Right lobe of liver (tissue), 4 donors: Measurements from ENCODE around the gene TMEM123.

Source experiments
- POLR2A ChIP-seq: fragments of 450-650 bp; IDR thresholded peaks from one replicate; pipeline ENCODE4 v1.6.1; 2017; ENCODE audit warnings: antibody characterized with exemption, mild to moderate bottlenecking
- TF ChIP-seq, protein P1 (sequence below), 4 donors: fragments of 200-600 bp in 3 of 4; fragments of 450-650 bp in 1 of 4; IDR thresholded peaks; one replicate each; pipeline versions ENCODE4 v1.5.1 to v1.8.0; 2016 to 2022; ENCODE audit warnings: antibody characterized with exemption in 4 of 4, mild to moderate bottlenecking in 2 of 4
- donor health status: DM: no; HTN: no; CAD: no.
- donor health status: DM: no; HTN: no; CAD: no.
- donor health status: DM: no; HTN: yes; CAD: no.

DNA sequence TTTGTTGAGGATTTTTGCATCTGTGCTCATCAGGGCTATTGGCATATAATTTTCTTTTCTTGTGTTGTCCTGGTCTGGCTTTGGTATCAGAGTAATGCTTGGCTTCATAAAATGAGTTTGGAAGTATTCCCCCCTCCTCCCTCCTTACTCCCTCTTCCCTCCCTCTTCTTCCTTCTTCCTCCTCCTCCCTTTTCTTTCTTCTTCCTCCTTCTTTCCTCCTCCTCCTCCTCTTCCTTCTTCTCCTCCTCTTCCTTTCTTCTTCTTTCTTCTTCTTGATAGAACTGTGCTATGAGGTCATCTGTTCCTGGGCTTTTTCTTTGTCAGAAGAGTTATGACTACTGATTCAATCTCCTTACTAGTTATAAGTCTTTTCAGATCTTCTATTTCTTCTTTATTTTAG lies 95.4 kb downstream of the TMEM123 start:
- TF ChIP-seq POLR2A, result no peak
- TF ChIP-seq, protein P1, sequence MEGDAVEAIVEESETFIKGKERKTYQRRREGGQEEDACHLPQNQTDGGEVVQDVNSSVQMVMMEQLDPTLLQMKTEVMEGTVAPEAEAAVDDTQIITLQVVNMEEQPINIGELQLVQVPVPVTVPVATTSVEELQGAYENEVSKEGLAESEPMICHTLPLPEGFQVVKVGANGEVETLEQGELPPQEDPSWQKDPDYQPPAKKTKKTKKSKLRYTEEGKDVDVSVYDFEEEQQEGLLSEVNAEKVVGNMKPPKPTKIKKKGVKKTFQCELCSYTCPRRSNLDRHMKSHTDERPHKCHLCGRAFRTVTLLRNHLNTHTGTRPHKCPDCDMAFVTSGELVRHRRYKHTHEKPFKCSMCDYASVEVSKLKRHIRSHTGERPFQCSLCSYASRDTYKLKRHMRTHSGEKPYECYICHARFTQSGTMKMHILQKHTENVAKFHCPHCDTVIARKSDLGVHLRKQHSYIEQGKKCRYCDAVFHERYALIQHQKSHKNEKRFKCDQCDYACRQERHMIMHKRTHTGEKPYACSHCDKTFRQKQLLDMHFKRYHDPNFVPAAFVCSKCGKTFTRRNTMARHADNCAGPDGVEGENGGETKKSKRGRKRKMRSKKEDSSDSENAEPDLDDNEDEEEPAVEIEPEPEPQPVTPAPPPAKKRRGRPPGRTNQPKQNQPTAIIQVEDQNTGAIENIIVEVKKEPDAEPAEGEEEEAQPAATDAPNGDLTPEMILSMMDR (IDR thresholded peaks at IDR 0.05), result no peak
